Fibroblast of pulmonary artery (primary cell): ENCODE data around the gene INSL3.

Experiments used
- DNase-seq: peaks from one replicate; pipeline ENCODE4 v3.0.0-alpha.2; 2010; ENCODE audit warnings: low read depth
- H3K4me3 ChIP-seq: replicated peaks from 2 replicates; pipeline ENCODE4 v1.5.1; 2011; ENCODE audit warnings: low read depth, mild to moderate bottlenecking, control low read depth, low read length, moderate library complexity
- TF ChIP-seq, protein P1 (sequence below): IDR thresholded peaks from 2 replicates; pipeline ENCODE4 v1.5.1; 2011; ENCODE audit warnings: mild to moderate bottlenecking, control low read depth, low read length, inconsistent platforms; ENCODE audit errors: missing control alignments

The INSL3 gene

DNA sequence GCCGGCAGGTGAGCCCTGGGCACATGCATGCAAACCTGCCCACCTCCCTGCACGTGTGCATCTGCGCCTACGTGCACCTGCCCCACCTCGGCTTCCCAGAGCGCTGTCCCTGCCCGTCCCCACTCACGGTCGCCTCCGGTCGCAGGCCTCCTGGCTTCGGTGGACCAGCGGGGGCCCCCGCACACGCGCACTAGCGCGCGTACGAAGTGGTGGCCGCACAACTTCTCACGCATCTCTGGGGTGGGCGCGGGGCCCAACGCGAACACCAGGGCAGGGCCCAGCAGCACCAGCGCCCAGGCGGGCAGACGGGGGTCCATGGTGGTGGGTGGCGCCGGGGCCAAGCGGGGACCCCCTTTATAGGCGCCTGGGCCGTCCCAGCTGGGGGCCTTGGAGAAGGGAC lies at the start of gene INSL3:
TSS of gene INSL3 (minus strand) at position 330 of the 400 bp plus-strand sequence. CDS start at position 317, 13 bp downstream.
- TF ChIP-seq, protein P1, sequence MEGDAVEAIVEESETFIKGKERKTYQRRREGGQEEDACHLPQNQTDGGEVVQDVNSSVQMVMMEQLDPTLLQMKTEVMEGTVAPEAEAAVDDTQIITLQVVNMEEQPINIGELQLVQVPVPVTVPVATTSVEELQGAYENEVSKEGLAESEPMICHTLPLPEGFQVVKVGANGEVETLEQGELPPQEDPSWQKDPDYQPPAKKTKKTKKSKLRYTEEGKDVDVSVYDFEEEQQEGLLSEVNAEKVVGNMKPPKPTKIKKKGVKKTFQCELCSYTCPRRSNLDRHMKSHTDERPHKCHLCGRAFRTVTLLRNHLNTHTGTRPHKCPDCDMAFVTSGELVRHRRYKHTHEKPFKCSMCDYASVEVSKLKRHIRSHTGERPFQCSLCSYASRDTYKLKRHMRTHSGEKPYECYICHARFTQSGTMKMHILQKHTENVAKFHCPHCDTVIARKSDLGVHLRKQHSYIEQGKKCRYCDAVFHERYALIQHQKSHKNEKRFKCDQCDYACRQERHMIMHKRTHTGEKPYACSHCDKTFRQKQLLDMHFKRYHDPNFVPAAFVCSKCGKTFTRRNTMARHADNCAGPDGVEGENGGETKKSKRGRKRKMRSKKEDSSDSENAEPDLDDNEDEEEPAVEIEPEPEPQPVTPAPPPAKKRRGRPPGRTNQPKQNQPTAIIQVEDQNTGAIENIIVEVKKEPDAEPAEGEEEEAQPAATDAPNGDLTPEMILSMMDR: no peak
- DNase-seq: no peak
- H3K4me3 ChIP-seq: no peak within 1 kb of the TSS

GRCh38 chr19:17869114-17869608 lies 47.8 kb upstream of the INSL3 start:
- H3K4me3 ChIP-seq: no peak overlapping the region
- no peak for DNase-seq
- TF ChIP-seq, protein P1: no peak

- TF ChIP-seq, protein P1: no peak
- H3K4me3 ChIP-seq: no peak overlapping the region
- no peak for DNase-seq
These were observed 47.4 kb upstream of the INSL3 start for GRCh38 chr19:17868669-17869068.

- TF ChIP-seq, protein P1: no peak
These were observed 45.7 kb upstream of the INSL3 start for GRCh38 chr19:17866964-17867486.

DNA sequence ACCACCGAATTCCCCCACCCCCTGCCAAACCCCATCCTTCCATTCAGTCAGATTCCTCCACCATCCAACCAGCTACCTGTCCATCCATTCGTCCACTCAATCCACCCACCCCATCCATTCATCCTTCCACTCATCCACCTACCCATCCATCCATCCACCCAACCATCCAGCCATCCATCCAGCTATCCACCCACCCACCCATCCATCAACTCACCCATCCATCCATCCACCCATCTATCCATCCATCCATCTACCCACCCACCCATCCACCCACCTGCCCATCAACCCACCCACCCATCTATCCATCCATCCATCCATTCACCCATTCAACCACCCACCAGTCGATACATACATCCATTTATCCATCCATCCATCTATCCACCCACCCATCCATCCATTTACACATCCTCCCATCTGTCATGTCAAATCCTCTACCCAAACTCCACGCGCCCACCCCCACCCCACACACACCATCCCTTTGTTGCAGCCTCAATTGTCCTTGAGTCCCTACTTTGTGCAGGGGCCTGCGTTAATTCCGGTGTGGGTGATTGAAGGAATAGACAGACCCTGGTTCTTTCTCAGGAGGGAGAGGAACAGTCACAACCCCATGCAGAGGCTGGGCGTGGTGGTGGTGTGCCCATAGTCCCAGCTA lies 45.1 kb upstream of the INSL3 start:
- TF ChIP-seq, protein P1: no peak
- H3K4me3 ChIP-seq: no peak overlapping the region
- DNase-seq: no peak

More at GRCh38 chr19:17866964-17867486, 45.7 kb upstream of the INSL3 start:
- no peak for DNase-seq
- H3K4me3 ChIP-seq: no peak overlapping the region

DNA sequence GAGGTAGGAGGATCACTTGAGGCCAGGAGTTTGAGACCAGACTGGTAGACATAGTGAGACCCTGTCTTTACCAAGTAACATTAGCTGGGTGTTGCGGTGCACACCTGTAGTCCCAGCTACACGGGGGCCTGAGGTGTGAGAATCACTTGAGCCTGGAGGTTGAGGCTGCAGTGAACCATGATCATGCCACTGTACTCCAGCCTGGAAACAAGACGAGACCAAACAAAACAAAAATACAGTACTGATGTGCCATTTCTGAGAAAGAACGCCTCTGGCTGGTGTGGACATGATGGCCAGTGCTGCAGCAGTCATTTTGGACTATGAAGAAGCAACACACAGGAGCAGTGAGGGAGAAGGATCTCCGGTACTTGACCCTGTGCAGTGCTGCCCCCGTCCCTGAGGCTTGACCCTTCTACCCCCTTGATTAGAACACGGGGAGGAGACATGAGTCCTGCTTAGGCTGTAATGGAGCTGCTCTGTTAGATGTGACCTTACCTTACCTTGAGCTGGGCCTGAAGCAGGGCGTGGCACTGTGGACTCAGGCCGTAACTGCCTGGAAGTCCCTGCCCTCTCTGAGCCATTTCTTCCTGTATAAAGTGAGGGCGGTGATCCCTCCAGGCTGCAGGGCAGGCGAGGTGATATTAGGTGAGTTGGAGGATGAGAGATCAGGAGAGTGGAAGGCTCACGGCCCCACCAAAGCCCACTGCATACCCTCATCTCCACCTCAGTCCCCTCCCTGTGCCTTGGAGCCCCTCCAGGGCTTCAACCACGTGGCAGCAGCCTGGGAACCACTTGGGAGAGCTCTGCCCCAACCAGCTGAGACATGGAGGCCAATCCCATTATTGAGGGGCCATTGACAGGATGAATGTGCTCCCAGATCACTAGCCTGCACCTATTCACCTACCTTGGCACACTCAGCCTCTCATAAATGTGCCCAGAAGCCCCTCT lies 44.3 kb upstream of the INSL3 start:
- H3K4me3 ChIP-seq: no peak overlapping the region
- DNase-seq: no peak
- TF ChIP-seq, protein P1: no peak
